ENCODE data around the gene GNG2.

GRCh38 chr14:51914310-51914709, 53.9 kb downstream of the GNG2 start:
- TF ChIP-seq CTCF (IDR thresholded peaks at IDR 0.05) (no peak), EZH2 (IDR thresholded peaks at IDR 0.05) (no peak)

Measured in neural progenitor cell (in vitro differentiated cells).